Prostate gland (tissue), 2 donors: ENCODE data around the gene GPS1.

Experiments used
- POLR2A ChIP-seq: fragments of 450-650 bp; IDR thresholded peaks from one replicate; pipeline ENCODE4 v1.6.1; 2016; ENCODE audit warnings: antibody characterized with exemption, mild to moderate bottlenecking
- POLR2AphosphoS5 ChIP-seq: sonication (generic); formaldehyde crosslinking; IDR thresholded peaks from one replicate; pipeline ENCODE4 v1.6.1; 2017; ENCODE audit warnings: antibody characterized with exemption
- TF ChIP-seq, protein P1 (sequence below), 4 experiments: fragments of 200-600 bp in 2 of 4; fragments of 450-650 bp in 2 of 4; sonication (generic) in 2 of 4; IDR thresholded peaks; 1 replicate in 3 of 4; 2 replicates in 1 of 4; pipeline ENCODE4 v1.5.1; 2016 to 2019; ENCODE audit warnings: antibody characterized with exemption in 4 of 4, mild to moderate bottlenecking in 2 of 4, moderate library complexity in 2 of 4

DNA sequence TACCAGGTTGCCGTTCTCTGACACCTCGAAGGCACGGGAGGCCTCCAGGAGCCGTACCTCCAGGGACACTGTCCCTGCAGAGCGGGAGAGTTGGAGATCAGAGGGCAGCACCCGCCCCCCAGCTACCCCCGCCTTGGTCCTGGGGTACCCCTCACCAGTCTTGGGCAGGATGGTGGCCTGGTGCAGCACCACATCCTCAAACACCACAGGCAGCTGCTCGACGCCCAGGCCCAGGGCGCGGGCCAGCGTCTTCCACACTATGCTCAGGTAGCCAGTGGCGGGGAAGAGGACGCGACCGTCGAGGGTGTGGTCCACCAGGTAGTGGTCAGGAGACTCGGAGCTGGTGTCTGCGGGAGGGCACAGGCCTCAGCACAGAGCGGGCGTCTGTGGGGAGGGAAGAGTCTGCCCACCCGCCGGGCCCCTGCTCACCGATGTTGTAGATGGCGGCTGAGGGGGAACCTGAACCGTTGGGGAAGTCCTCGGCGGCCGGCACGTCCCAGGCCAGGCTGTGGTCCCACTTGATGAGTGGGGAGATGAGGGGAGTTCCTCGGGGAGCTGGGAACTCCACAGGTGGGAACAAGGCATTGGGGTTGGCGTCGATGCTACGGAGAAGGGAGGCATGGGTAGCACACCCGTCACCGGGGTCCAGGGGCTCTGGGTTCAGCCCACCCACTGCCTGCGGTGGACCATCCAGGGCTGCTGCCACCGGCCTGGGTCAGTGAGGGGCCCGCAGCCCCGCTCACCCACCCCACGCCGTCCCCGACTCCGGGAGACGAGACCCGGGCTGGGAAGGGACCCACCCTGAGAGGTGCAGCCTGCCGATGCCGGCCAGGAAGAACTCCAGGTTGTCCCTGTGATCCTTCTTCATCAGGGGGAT lies 36.5 kb downstream of the GPS1 start:
- TF ChIP-seq, protein P1, sequence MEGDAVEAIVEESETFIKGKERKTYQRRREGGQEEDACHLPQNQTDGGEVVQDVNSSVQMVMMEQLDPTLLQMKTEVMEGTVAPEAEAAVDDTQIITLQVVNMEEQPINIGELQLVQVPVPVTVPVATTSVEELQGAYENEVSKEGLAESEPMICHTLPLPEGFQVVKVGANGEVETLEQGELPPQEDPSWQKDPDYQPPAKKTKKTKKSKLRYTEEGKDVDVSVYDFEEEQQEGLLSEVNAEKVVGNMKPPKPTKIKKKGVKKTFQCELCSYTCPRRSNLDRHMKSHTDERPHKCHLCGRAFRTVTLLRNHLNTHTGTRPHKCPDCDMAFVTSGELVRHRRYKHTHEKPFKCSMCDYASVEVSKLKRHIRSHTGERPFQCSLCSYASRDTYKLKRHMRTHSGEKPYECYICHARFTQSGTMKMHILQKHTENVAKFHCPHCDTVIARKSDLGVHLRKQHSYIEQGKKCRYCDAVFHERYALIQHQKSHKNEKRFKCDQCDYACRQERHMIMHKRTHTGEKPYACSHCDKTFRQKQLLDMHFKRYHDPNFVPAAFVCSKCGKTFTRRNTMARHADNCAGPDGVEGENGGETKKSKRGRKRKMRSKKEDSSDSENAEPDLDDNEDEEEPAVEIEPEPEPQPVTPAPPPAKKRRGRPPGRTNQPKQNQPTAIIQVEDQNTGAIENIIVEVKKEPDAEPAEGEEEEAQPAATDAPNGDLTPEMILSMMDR (IDR thresholded peaks at IDR 0.05) = no peak
- no peak for TF ChIP-seq POLR2A
- TF ChIP-seq POLR2AphosphoS5 = no peak
